ENCODE measurements around the gene HADHA. TPM values are rescaled to one million over a fixed set of nuclear protein-coding genes. Genes with fewer than 3 reads are reported as not detected.
"Not testable (repeated sequence)": the region's sequence is repeated elsewhere in the genome, so short reads cannot be mapped to it uniquely, and the experiment has no call there.

HADHA gene
- total RNA-seq, 1 experiment from 2014 or later = 360 TPM

DNA sequence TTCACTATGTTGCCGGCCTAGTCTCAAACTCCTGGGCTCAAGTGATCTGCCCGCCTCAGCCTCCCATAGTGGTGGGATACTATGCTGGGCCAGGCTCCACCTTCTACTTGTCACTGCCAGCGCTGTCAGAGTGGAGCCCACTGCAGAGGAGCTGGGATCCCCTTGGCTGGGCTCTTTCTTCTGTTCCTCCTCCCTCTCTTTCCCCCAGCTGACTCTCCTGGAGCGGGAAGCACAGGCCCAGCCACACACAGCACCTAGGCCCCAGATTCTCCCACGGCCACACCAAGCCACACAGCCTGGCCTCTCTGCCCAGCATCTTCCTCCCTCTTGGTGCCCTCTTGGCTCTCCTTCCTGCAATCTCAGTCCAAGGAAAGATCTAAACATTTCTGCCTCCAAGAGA is 75.2 kb downstream of the HADHA start:
- DNase-seq (ENCODE audit: low read depth, low spot score) = no peak
- in situ Hi-C loops (cut with HindIII; ENCODE audit: low pct_unique_long_range_greater_than_20kb, low sequenced_read_pairs) = no loop called here

DNA sequence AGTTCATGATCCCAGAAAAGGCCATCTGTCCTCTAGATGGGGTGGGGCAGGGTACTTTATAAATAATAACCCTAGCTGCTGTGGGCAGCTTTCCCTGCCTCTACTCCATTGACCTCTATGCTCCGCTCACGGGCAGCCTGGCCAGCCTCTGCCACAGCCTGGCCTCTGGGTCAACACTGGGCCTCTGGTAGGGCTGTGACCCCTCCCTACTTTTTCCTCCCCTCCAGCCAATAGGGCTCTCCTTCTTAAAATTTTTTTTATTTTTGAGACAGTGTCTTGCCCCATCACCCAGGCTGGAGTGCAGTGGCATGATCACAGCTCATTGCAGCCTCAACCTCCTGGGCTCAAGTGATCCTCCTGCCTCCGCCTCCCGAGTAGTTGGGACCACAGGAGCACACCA is 75.6 kb downstream of the HADHA start:
- in situ Hi-C loops (cut with HindIII; ENCODE audit: low pct_unique_long_range_greater_than_20kb, low sequenced_read_pairs) = no loop called here

DNA sequence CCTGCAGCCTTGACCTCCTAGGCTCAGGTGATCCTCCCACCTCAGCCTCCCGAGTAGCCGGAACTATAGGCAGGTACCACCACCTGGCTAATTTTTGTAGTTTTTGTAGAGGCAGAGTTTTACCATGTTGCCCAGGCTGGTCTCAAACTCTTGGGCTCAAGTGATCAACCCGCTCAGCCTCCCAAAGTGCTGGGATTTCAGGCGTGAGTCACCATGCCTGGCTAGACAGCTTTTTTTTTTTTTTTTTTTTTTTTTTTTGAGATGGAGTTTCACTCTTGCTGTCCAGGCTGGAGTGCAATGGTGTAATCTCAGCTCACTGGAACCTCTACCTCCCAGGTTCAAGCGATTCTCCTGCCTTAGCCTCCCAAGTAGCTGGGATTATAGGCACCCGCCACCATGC is 77.9 kb downstream of the HADHA start:
- DNase-seq (ENCODE audit: low read depth, low spot score); in situ Hi-C loops (cut with HindIII; ENCODE audit: low pct_unique_long_range_greater_than_20kb, low sequenced_read_pairs): not testable (repeated sequence)

More for the DNA sequence above, 75.6 kb downstream of the HADHA start:
- no peak for DNase-seq (ENCODE audit: low read depth, low spot score)

DNA sequence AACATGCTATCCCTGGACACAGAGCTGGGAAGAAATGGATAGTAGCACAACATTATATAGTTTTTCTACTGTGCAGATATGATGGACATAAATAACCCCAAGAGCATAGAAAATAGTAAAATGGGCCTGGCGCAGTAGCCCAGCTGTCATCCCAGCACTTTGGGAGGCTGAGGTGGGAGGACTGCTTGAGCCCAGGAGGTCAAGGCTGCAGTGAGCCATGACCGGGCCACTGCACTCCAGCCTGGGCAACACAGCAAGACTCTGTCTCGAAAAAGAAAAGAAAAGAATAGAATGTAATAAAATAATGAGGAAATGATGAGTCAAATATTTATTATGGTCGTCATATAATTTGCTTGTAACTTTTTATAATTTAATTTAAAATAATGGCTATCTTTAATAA is 79.0 kb downstream of the HADHA start:
- no peak for DNase-seq (ENCODE audit: low read depth, low spot score)
- in situ Hi-C loops (cut with HindIII; ENCODE audit: low pct_unique_long_range_greater_than_20kb, low sequenced_read_pairs) = no loop called here

DNA sequence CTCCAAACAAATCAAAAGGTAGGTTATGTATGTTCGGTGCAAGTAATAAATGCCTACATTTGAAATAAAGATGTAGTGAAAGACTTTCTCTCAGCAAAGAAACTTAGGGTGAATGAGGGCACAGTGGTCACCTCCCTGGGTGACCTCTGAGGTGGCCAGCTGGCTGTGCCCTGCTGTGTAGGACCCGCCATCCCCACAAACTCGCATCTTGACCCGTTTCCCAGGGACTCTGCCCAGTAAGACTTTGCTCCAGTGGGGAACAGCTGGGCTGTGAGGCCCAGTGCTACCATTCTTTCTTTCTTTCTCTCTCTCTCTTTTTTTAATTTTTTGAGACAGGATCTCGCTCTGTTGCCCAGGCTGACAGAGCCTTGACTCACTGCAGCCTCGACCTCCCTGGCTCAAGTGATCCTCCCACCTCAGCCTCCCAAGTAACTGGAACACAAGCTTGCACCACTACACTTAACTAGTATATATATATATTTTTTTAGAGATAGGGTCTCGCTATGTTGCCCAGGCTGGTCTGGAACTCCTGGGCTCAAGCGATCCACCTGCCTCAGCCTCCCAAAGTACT is 79.7 kb downstream of the HADHA start:
- in situ Hi-C loops (cut with HindIII; ENCODE audit: low pct_unique_long_range_greater_than_20kb, low sequenced_read_pairs) = no loop called here
- DNase-seq (ENCODE audit: low read depth, low spot score) = no peak

DNA sequence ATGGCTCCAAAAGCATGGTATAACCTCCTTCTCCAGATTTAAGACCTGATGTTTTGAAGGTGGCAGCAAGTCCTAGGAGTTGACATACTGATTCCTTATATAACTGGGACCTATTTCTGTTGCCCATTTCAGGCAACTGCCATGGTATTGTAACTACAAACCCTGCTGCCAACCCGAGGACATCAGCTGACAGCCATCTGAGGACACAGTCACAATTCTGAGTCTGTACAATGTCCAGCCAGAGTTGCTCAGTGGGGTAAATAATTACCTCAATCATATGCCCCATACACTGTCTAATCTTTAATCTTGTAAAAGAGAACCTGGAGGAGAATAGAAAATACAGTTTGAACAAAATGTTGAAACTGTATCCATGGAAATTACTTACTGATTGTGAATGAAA is 80.2 kb downstream of the HADHA start:
- peak; percentile 86 for DNase-seq (ENCODE audit: low read depth, low spot score)
- in situ Hi-C loops (cut with HindIII; ENCODE audit: low pct_unique_long_range_greater_than_20kb, low sequenced_read_pairs) = no loop called here

DNA sequence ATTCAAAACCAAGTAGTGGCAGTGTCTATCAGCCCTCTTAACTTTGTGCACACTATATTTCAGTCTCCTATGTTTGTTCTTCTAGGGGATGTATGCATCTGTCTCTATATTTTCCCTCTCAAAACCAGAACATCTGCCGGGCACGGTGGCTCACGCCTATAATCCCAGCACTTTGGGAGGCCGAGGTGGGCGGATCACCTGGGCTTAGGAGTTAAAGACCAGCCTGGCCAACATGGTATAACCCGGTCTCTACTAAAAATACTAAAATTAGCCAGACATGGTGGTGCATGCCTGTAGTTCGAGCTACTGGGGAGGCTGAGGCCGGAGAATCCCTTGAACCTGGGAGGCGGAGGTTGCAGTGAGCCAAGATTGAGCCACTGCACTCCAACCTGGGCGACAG is 81.5 kb downstream of the HADHA start:
- in situ Hi-C loops (cut with HindIII; ENCODE audit: low pct_unique_long_range_greater_than_20kb, low sequenced_read_pairs) = no loop called here

DNA sequence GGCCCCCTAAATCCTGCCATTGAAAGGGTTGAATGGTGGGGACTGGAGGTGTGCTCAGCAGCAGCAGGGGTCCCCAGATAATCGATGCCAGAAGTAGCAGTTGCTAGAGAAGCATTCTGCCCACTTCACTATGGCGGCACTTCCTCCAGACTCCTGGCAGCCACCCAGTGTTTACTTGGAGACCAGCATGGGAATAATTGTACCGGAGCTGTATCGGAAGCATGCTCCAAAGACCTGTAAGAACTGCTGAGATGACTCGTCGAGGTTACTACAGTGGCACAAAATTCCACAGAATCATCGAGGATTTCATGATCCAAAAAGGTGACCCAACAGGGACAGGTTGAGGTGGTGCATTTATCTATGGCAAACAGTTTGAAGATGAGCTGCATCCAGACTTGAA is 82.5 kb downstream of the HADHA start:
- no peak for DNase-seq (ENCODE audit: low read depth, low spot score)
- in situ Hi-C loops (cut with HindIII; ENCODE audit: low pct_unique_long_range_greater_than_20kb, low sequenced_read_pairs) = no loop called here

More for the DNA sequence above, 81.5 kb downstream of the HADHA start:
- DNase-seq (ENCODE audit: low read depth, low spot score) = no peak

DNA sequence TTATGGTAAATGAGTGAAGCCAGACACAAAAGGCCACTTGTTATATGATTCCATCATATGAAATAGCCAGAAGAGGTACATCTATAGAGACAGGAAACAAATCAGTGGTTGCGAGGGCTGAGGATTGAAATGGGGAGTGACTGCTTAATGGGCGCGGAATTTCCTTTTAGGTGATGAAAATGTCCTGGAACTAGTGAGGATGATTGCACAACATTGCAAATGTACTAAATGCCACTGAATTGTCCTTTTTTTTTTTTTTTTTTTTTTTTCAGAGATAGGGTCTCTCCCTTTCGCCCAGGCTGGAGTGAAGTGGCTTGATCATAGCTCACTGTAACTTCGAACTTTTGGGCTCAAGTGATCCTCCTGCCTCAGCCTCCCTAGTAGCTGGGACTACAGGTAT is 86.9 kb downstream of the HADHA start:
- in situ Hi-C loops (cut with HindIII; ENCODE audit: low pct_unique_long_range_greater_than_20kb, low sequenced_read_pairs) = no loop called here
- no peak for DNase-seq (ENCODE audit: low read depth, low spot score)

DNA sequence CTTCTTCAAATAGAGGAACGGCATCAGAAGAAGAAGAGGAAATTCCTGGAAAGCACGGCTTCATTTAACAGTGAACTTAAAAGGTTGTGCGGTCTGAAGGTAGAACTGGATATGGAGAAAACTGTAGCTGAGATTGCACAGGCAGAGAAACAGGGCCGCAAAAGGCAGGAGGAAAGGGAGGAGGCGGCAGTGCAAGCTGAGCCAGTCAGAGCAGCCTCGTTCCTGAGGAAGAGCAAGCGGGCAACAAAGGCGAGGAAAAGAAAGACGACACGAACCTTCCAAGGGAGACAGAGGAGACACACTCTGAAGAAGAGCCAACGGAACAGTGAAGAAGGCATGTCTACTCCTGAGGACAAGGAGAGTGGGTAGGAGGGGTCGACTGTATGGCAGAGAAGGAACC is 94.2 kb downstream of the HADHA start:
- DNase-seq (ENCODE audit: low read depth, low spot score) = no peak
- in situ Hi-C loops (cut with HindIII; ENCODE audit: low pct_unique_long_range_greater_than_20kb, low sequenced_read_pairs) = no loop called here

DNA sequence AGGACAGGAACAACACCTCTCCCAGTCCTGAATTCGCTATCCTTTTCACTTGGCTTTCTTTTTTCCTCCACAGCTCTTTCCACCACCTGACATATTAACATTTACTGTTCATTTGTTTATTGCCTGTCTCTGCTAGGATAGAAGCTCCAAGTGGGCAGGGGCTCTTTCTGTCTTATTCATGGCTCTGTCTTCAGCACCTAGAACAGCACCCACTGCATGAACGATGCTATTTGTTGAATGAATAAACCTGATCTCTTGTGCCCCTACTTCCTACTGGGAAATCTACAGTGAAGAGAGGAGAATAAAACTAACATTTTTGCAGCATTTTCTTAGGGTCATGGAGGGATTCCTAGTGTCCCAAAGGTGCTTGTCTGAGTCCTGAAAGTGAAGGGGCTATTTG is 95.9 kb downstream of the HADHA start:
- no peak for DNase-seq (ENCODE audit: low read depth, low spot score)
- in situ Hi-C loops (cut with HindIII; ENCODE audit: low pct_unique_long_range_greater_than_20kb, low sequenced_read_pairs) = no loop called here

DNA sequence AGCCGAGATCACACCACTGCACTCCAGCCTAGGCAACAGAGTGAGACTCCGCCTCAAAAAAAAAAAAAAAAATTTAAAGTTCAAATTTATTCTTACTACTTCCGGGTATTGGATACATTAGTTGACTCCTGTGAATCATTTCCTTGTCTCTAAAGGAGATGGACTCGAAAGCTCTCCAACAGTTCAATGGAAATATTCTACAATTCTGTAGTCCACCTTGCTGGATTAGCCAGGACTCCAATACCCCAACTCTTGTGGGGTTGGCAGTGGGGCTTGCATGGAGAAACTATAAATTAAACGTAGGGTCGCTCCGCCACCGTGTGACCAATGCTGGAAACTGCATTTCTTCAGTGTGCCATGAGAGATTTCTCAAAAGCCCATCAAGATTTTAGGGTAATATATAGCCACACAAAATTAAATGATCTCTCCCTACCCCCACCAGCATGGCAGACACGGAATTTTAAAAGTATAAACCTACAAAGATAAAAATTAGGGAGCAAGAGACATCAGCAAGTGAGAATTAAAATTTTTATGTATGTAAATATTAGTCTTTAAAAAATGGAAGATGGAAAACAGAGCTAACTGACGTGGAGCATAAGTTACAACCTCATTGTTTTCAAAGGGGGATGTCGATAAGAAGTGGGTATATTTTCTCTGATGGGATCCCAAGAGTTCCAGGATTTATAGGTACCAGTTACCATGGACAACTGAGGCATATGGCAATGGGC is 99.3 kb downstream of the HADHA start:
- in situ Hi-C loops (cut with HindIII; ENCODE audit: low pct_unique_long_range_greater_than_20kb, low sequenced_read_pairs) = no loop called here
- DNase-seq (ENCODE audit: low read depth, low spot score) = peak; percentile 80

DNA sequence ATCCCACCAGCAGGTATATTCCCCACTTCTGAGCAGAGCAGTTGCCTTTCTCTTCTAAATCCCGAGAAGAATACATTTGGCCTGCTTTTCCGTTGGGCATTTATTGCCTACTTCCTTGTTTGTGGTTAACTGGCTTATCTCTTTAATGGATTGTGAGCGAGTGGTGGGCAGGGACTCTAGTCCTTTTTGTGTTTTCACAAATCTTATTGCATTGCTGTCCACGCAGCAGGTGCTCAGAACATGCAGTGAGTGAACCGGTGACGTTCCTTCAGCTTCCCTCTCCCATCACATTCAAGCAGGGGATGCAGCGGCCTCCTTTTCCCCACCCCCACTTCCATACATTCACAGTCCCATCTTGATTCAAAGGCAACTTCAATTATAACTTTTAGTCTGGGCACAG is 100.4 kb downstream of the HADHA start:
- in situ Hi-C loops (cut with HindIII; ENCODE audit: low pct_unique_long_range_greater_than_20kb, low sequenced_read_pairs) = no loop called here
- DNase-seq (ENCODE audit: low read depth, low spot score) = no peak

DNA sequence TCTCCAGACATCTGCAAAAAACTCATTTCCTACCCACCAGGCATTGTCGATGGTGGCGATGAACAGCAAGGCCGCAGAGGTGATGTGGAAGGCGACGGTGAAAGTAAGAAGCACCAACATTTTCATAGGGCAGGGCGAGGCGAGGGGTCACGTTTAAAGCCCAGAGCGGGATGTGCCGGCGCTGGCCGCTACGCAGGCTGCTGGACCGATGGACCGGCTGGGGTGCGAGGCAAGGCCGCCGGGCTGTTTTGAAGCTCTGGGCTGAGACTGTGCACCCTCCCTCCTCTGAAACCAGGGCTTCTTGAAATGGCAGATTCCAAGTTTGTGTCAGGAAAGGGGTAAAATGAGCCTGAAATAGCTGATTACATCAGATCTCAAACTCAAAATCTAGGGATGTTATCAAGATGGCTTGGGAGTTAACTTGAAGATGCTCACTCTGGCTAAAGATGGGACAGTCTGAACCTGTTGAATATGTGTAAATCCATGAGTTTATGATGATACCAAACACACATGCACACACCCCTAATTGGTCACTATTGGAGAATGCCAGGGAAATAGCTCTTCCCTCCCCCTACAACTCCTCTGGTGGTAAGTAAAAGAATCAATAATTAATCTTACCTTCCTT is 103.2 kb downstream of the HADHA start:
- DNase-seq (ENCODE audit: low read depth, low spot score) = no peak
- in situ Hi-C loops (cut with HindIII; ENCODE audit: low pct_unique_long_range_greater_than_20kb, low sequenced_read_pairs) = no loop called here

Other genes starting within 250 kb of the HADHA start
- 101 and 127 TPM in 2 replicates for gene RAB10, start 210.5 kb downstream of the HADHA start, total RNA-seq (2014; rRNA removed; shearing (Covaris generic))
- 4.0 and 5.0 TPM in 2 replicates for gene GAREM2, start 71.5 kb downstream of the HADHA start, total RNA-seq (2014; rRNA removed; shearing (Covaris generic))
- 219 and 229 TPM in 2 replicates for gene HADHB, start 307 bp upstream of the HADHA start, total RNA-seq (2014; rRNA removed; shearing (Covaris generic))
- 48.0 and 50.4 TPM in 2 replicates for gene SELENOI, start 101.5 kb upstream of the HADHA start, total RNA-seq (2014; rRNA removed; shearing (Covaris generic))
- gene ADGRF3, start 102.2 kb upstream of the HADHA start, total RNA-seq (2014; rRNA removed; shearing (Covaris generic)) = 0.05 TPM in 1 of 2 replicates, not detected in the other
- gene DRC1, start 157.3 kb upstream of the HADHA start, total RNA-seq (2014; rRNA removed; shearing (Covaris generic)) = not detected in 2 replicates
- not detected in 2 replicates for gene OTOF, start 233.5 kb upstream of the HADHA start, total RNA-seq (2014; rRNA removed; shearing (Covaris generic))